ENCODE measurements around the gene ANKRD39.
A peak's percentile ranks its signal among the peaks of the same experiment; 100 is the strongest.

ANKRD39 gene

DNA sequence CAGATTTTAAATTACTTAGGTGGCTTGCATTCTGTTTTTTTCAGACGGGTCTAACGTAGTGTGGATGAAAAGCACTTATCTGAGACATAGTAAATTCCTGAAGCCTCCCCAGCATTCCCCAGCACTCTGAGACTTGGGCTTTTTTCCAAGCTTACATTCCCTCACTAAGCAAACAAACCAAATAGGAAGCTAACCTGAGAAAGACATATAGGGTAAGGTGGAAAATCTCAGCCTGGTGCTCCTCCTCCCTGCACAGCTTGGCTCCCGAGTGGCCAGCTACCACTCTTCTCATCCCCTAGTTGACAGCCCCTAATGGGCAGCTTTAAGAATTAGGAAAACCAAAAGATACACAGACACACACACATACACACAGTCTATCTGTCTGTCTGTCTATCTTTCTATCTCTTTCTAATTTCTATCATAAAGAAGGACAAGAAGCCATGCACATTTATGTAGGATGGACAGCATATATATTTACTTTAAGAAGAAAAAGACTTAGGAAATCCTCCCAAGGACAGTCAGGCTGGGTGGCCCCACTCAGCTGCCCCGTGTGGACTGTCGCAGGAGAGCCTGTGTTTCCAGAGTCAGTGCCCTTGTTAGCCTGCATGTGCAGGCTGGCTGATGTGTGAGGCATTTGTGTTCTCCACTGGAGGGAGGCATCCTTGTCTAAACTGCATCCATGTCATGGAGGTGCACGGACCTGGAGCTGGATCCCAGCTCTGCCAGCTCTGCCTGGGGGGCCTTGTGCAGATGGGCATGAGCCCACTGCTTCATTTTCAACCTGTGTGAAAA is 33.5 kb downstream of the ANKRD39 start:
- H3K4me3 Mint-ChIP-seq: no peak overlapping the region
- peaks cover 43% of the 10 kb centered on the region for H3K36me3 Mint-ChIP-seq (ENCODE audit: low read depth)
- H3K27me3 Mint-ChIP-seq (ENCODE audit: low read depth, poor library complexity): no peaks in the 10 kb centered on the region
- no peaks in the 10 kb centered on the region for H3K9me3 Mint-ChIP-seq
- DNase-seq: no peak
- H3K4me1 Mint-ChIP-seq: peaks cover 41% of the 10 kb centered on the region
- TF ChIP-seq, protein P1, sequence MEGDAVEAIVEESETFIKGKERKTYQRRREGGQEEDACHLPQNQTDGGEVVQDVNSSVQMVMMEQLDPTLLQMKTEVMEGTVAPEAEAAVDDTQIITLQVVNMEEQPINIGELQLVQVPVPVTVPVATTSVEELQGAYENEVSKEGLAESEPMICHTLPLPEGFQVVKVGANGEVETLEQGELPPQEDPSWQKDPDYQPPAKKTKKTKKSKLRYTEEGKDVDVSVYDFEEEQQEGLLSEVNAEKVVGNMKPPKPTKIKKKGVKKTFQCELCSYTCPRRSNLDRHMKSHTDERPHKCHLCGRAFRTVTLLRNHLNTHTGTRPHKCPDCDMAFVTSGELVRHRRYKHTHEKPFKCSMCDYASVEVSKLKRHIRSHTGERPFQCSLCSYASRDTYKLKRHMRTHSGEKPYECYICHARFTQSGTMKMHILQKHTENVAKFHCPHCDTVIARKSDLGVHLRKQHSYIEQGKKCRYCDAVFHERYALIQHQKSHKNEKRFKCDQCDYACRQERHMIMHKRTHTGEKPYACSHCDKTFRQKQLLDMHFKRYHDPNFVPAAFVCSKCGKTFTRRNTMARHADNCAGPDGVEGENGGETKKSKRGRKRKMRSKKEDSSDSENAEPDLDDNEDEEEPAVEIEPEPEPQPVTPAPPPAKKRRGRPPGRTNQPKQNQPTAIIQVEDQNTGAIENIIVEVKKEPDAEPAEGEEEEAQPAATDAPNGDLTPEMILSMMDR (IDR thresholded peaks at IDR 0.05): no peak
- H3K27ac Mint-ChIP-seq: no peak overlapping the region

DNA sequence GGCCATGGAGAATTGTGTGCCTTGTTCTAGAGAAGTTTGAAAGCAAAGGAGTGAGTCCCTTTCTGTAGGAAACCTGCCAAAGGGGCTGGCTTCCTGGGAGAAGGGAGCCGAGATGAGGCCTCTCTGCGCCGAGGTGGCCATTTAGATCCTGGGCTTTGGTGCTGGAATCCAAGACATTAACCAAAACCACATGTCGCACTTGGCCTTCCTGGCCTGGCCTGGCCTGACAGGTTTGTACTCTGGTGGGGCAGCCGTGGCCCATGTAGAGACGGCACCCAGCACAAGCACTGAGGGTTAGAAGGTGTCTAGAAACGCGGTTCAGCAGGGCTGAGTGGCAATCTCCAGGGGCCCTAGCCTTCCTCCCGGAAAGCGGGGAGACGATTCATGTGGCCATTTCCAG is 34.6 kb downstream of the ANKRD39 start:
- TF ChIP-seq, protein P1 (IDR thresholded peaks at IDR 0.05): no peak
- no peak overlapping the region for H3K27ac Mint-ChIP-seq

DNA sequence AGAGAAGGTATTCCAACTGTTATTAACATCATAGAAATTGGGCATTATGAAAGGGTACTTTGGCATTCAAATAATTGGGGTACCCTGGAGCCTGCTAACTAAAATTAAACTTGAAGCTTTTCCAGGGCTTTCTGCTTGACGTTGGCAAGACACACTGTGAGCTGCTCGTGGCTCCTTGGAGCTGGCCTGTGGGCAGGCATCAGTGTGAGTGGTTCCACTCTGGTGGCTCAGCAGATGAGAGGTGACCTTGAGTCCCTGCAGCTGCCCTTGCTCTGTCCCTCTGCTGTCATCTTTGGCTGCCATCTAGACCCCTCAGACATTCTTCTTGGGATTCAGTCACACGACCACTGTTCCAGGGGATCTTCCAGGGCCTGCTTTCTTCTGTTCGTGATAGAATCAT is 35.0 kb downstream of the ANKRD39 start:
- Mint-ChIP-seq H3K4me3 (no peak overlapping the region), H3K27ac (no peak overlapping the region), H3K4me1 (peaks cover 56% of the 10 kb centered on the region), H3K36me3 (ENCODE audit: low read depth) (peaks cover 36% of the 10 kb centered on the region), H3K27me3 (ENCODE audit: low read depth, poor library complexity) (no peaks in the 10 kb centered on the region), H3K9me3 (no peaks in the 10 kb centered on the region)
- TF ChIP-seq, protein P1 (IDR thresholded peaks at IDR 0.05): no peak
- DNase-seq: no peak

More for the DNA sequence above, 34.6 kb downstream of the ANKRD39 start:
- H3K9me3 Mint-ChIP-seq: no peaks in the 10 kb centered on the region
- peaks cover 52% of the 10 kb centered on the region for H3K4me1 Mint-ChIP-seq
- no peak overlapping the region for H3K4me3 Mint-ChIP-seq
- H3K27me3 Mint-ChIP-seq (ENCODE audit: low read depth, poor library complexity): no peaks in the 10 kb centered on the region
- DNase-seq: no peak
- peaks cover 39% of the 10 kb centered on the region for H3K36me3 Mint-ChIP-seq (ENCODE audit: low read depth)

DNA sequence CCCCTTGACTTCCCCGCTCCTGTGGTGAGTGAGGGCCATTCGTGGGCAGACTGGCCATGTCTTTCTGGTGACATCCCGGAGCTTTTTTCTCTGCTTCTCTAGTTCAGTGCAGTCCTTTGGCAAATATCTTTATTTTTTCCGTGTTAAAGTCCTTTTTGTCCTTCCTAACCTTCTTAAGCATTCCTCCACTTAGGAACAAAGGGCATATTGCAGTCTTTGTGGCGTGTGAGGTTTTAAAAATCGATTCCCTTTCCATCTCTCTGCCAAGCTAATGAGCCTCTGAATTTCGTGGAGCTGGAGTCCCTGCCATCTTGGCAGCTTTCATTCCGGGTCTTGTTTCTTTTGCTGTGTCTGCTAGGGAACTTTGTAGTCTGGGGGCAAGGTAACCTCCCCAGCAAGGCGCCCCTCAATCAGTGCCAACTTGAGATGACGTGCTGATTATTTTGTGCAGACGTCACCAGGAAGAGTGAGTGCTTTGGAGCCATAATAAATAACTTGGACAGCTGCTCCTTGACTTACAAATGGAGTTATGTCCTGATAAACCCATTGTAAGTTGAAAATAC is 36.6 kb downstream of the ANKRD39 start:
- H3K36me3 Mint-ChIP-seq (ENCODE audit: low read depth): peaks cover 36% of the 10 kb centered on the region
- no peaks in the 10 kb centered on the region for H3K27me3 Mint-ChIP-seq (ENCODE audit: low read depth, poor library complexity)
- peaks cover 63% of the 10 kb centered on the region for H3K4me1 Mint-ChIP-seq
- H3K9me3 Mint-ChIP-seq: no peaks in the 10 kb centered on the region
- TF ChIP-seq, protein P1 (IDR thresholded peaks at IDR 0.05): no peak
- no peak for DNase-seq
- no peak overlapping the region for H3K4me3 Mint-ChIP-seq
- peak overlapping the region; percentile 29 for H3K27ac Mint-ChIP-seq

DNA sequence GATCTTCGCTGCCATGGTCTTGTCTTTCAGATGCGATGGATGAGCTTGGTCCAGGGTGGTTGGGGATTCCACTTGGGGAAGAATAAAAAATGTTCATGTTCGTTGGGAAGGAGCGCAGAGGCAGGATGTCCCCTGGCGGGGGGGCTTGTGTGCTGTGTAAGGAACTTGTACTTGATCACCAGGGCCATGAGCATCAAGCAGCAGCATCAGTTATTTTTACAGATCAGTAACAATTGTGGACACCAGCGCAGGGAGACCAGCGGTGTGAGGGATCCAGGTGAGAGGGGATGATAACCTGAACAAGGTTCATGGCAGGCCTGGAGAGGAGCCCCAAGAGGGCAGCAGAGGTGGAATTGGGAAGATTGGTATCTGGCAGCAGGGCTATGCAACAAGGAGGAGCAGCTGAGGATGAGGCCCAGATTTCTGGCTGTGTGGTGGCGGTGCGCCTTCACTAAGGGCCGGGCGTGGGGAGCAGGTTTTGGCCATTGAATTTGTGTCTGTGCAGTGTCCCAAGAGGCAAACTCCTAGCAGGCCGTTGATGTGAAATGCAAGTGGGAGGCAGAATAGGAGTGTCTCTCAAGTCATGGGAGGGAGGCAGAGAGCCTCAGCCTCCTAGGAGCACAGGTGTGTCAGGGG is 37.8 kb downstream of the ANKRD39 start:
- Mint-ChIP-seq H3K4me3 (peak overlapping the region; percentile 2), H3K27me3 (ENCODE audit: low read depth, poor library complexity) (peaks cover 5% of the 10 kb centered on the region), H3K27ac (peak overlapping the region; percentile 54), H3K9me3 (no peaks in the 10 kb centered on the region), H3K4me1 (peaks cover 70% of the 10 kb centered on the region), H3K36me3 (ENCODE audit: low read depth) (peaks cover 29% of the 10 kb centered on the region)
- no peak for DNase-seq
- TF ChIP-seq, protein P1 (IDR thresholded peaks at IDR 0.05): no peak

All from nephron progenitor cell (in vitro differentiated cells).